Measurements from ENCODE around the gene C12orf60. TPM values are rescaled to one million over a fixed set of nuclear protein-coding genes. Genes with fewer than 3 reads are reported as not detected.
A peak's percentile ranks its signal among the peaks of the same experiment; 100 is the strongest.

C12orf60 gene
- total and polyA plus RNA-seq, 2 experiments from 2014 or later: 0.17 to 2.3 TPM

- no peaks in the 10 kb centered on the region for H3K9me3 ChIP-seq (ENCODE audit: low read depth)
- no peaks in the 10 kb centered on the region for H3K9me2 ChIP-seq (replicated peaks; ENCODE audit: insufficient read depth)
- peak overlapping the region; percentile 73 for H3K4me2 ChIP-seq
- no peaks in the 10 kb centered on the region for H3K27me3 ChIP-seq
- peak; percentile 43 for DNase-seq (ENCODE audit: low spot score)
- no peak overlapping the region for H2AFZ ChIP-seq
- H3K4me3 ChIP-seq: peak overlapping the region; percentile 60
- peaks cover 38% of the 10 kb centered on the region for H4K20me1 ChIP-seq (ENCODE audit: insufficient read depth, poor library complexity, severe bottlenecking)
- peaks cover 78% of the 10 kb centered on the region for H3K79me2 ChIP-seq
- no peak for TF ChIP-seq EZH2phosphoT487 (IDR thresholded peaks at IDR 0.05; ENCODE audit: low read depth, severe bottlenecking, unreplicated experiment)
- TF ChIP-seq, protein P1, sequence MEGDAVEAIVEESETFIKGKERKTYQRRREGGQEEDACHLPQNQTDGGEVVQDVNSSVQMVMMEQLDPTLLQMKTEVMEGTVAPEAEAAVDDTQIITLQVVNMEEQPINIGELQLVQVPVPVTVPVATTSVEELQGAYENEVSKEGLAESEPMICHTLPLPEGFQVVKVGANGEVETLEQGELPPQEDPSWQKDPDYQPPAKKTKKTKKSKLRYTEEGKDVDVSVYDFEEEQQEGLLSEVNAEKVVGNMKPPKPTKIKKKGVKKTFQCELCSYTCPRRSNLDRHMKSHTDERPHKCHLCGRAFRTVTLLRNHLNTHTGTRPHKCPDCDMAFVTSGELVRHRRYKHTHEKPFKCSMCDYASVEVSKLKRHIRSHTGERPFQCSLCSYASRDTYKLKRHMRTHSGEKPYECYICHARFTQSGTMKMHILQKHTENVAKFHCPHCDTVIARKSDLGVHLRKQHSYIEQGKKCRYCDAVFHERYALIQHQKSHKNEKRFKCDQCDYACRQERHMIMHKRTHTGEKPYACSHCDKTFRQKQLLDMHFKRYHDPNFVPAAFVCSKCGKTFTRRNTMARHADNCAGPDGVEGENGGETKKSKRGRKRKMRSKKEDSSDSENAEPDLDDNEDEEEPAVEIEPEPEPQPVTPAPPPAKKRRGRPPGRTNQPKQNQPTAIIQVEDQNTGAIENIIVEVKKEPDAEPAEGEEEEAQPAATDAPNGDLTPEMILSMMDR (IDR thresholded peaks at IDR 0.05; ENCODE audit: poor library complexity): no peak
- TF ChIP-seq EZH2 (IDR thresholded peaks at IDR 0.05; ENCODE audit: borderline replicate concordance): no peak
- peak overlapping the region; percentile 90 for H3K27ac ChIP-seq
- H3K36me3 ChIP-seq (replicated peaks; ENCODE audit: insufficient read depth, low read depth): no peaks in the 10 kb centered on the region
- WGBS (ENCODE audit: low lambda C conversion rate, missing lambda C conversion rate): 30% methylated on average over 15 of the region's 16 CpGs
- peaks cover 12% of the 10 kb centered on the region for H3K4me1 ChIP-seq (ENCODE audit: insufficient read depth)
Observed at GRCh38 chr12:14768823-14769405, 34.6 kb upstream of the C12orf60 start.

DNA sequence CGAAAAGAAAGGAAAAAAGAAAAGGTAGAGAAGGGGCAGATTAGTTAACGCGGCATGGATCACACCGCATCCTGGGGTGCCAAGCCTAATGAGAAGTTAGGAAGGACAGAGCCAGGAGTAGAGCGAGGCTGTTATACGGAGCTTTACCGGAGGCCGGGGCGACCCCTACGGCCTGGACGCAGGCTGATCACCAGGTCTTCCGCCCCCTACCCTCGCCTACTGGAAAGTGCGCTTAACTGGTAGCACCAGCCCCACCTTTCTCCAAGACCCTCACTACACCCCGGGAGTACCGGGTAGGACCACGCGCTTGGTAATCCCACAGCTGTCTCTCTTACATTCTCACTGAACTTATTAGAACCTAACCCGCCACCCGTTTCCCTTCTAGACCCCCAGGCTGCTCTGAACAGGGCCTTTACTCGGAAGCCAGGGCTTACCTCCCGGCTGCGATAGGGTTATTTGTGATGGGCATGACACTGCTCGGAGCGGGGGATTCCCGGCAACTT is 34.0 kb upstream of the C12orf60 start:
- Histone ChIP-seq H3K27ac (peak overlapping the region; percentile 90), H4K20me1 (ENCODE audit: insufficient read depth, poor library complexity, severe bottlenecking) (peaks cover 38% of the 10 kb centered on the region), H3K4me3 (peak overlapping the region; percentile 60), H3K4me1 (ENCODE audit: insufficient read depth) (peaks cover 12% of the 10 kb centered on the region), H3K4me2 (peak overlapping the region; percentile 73), H2AFZ (no peak overlapping the region), H3K9me3 (ENCODE audit: low read depth) (no peaks in the 10 kb centered on the region), H3K9me2 (replicated peaks; ENCODE audit: insufficient read depth) (no peaks in the 10 kb centered on the region), H3K79me2 (peaks cover 72% of the 10 kb centered on the region), H3K36me3 (replicated peaks; ENCODE audit: insufficient read depth, low read depth) (no peaks in the 10 kb centered on the region), H3K27me3 (no peaks in the 10 kb centered on the region)
- WGBS (ENCODE audit: low lambda C conversion rate, missing lambda C conversion rate): 2% methylated on average over 26 of the region's 26 CpGs
- peak; percentile 68 for DNase-seq (ENCODE audit: low spot score)
- TF ChIP-seq EZH2 (IDR thresholded peaks at IDR 0.05; ENCODE audit: borderline replicate concordance) (no peak), EZH2phosphoT487 (IDR thresholded peaks at IDR 0.05; ENCODE audit: low read depth, severe bottlenecking, unreplicated experiment) (no peak)
- TF ChIP-seq, protein P1 (IDR thresholded peaks at IDR 0.05; ENCODE audit: poor library complexity): no peak

GRCh38 chr12:14769969-14770495 is 33.4 kb upstream of the C12orf60 start:
- Histone ChIP-seq H3K36me3 (replicated peaks; ENCODE audit: insufficient read depth, low read depth) (no peaks in the 10 kb centered on the region), H3K9me3 (ENCODE audit: low read depth) (no peaks in the 10 kb centered on the region), H3K4me1 (ENCODE audit: insufficient read depth) (peaks cover 12% of the 10 kb centered on the region), H2AFZ (no peak overlapping the region), H3K4me2 (peak overlapping the region; percentile 73), H4K20me1 (ENCODE audit: insufficient read depth, poor library complexity, severe bottlenecking) (peaks cover 35% of the 10 kb centered on the region), H3K27ac (peak overlapping the region; percentile 90), H3K79me2 (peaks cover 71% of the 10 kb centered on the region), H3K9me2 (replicated peaks; ENCODE audit: insufficient read depth) (no peaks in the 10 kb centered on the region), H3K4me3 (peak overlapping the region; percentile 60), H3K27me3 (no peaks in the 10 kb centered on the region)
- no peak for TF ChIP-seq EZH2phosphoT487 (IDR thresholded peaks at IDR 0.05; ENCODE audit: low read depth, severe bottlenecking, unreplicated experiment)
- TF ChIP-seq, protein P1 (IDR thresholded peaks at IDR 0.05; ENCODE audit: poor library complexity): peak; percentile 64
- under 1% methylated on average over 38 of the region's 38 CpGs for WGBS (ENCODE audit: low lambda C conversion rate, missing lambda C conversion rate)
- DNase-seq (ENCODE audit: low spot score): peak; percentile 89
